Measurements from ENCODE around the gene SLC25A22. TPM values are rescaled to one million over a fixed set of nuclear protein-coding genes. Genes with fewer than 3 reads are reported as not detected.

SLC25A22 gene
- total RNA-seq, 1 donor from 2014 or later: 35.6 TPM

GRCh38 chr11:815675-816432 is 17.8 kb upstream of the SLC25A22 start:
- H3K4me1 Mint-ChIP-seq (ENCODE audit: unreplicated experiment): peaks cover 8% of the 10 kb centered on the region
- H3K4me3 Mint-ChIP-seq: no peak overlapping the region
- DNase-seq (ENCODE audit: extremely low spot score, unreplicated experiment): no peak
- H3K27me3 Mint-ChIP-seq: no peaks in the 10 kb centered on the region
- H3K27ac Mint-ChIP-seq: peak overlapping the region; percentile 23
- no peaks in the 10 kb centered on the region for H3K9me3 Mint-ChIP-seq
- no peak for TF ChIP-seq CTCF (conservative IDR thresholded peaks at IDR 0.05)
- no peaks in the 10 kb centered on the region for H3K36me3 Mint-ChIP-seq

GRCh38 chr11:813456-814096 is 15.5 kb upstream of the SLC25A22 start:
- Mint-ChIP-seq H3K27ac (no peak overlapping the region), H3K36me3 (no peaks in the 10 kb centered on the region), H3K4me1 (ENCODE audit: unreplicated experiment) (peaks cover 10% of the 10 kb centered on the region), H3K9me3 (no peaks in the 10 kb centered on the region), H3K4me3 (no peak overlapping the region), H3K27me3 (no peaks in the 10 kb centered on the region)
- no peak for DNase-seq (ENCODE audit: extremely low spot score, unreplicated experiment)
- no peak for TF ChIP-seq CTCF (conservative IDR thresholded peaks at IDR 0.05)

GRCh38 chr11:813072-813455 is 15.0 kb upstream of the SLC25A22 start:
- Mint-ChIP-seq H3K27ac (no peak overlapping the region), H3K4me3 (no peak overlapping the region), H3K27me3 (no peaks in the 10 kb centered on the region), H3K9me3 (no peaks in the 10 kb centered on the region), H3K4me1 (ENCODE audit: unreplicated experiment) (peaks cover 10% of the 10 kb centered on the region), H3K36me3 (no peaks in the 10 kb centered on the region)
- DNase-seq (ENCODE audit: extremely low spot score, unreplicated experiment): no peak
- no peak for TF ChIP-seq CTCF (conservative IDR thresholded peaks at IDR 0.05)

DNA sequence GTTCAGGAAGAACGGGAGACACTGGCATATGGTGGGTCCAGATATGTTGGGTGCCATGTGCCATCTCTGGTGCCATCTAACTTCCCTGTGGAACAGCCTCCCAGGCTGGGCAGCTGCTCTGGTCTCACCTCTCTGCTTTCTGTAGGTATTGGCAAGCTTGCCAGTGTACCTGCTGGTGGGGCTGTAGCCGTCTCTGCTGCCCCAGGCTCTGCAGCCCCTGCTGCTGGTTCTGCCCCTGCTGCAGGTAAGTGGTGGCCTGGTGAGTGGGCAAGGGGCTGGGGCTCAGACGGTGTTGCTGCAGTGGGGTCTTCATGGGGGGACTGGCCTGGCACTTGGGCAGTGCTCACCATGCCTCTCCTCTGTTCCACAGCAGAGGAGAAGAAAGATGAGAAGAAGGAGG is 14.3 kb upstream of the SLC25A22 start:
- H3K4me3 Mint-ChIP-seq: peak overlapping the region; percentile 95
- peaks cover 10% of the 10 kb centered on the region for H3K4me1 Mint-ChIP-seq (ENCODE audit: unreplicated experiment)
- no peak for TF ChIP-seq CTCF (conservative IDR thresholded peaks at IDR 0.05)
- no peak overlapping the region for H3K27ac Mint-ChIP-seq
- H3K36me3 Mint-ChIP-seq: no peaks in the 10 kb centered on the region
- DNase-seq (ENCODE audit: extremely low spot score, unreplicated experiment): no peak
- H3K9me3 Mint-ChIP-seq: no peaks in the 10 kb centered on the region
- no peaks in the 10 kb centered on the region for H3K27me3 Mint-ChIP-seq

DNA sequence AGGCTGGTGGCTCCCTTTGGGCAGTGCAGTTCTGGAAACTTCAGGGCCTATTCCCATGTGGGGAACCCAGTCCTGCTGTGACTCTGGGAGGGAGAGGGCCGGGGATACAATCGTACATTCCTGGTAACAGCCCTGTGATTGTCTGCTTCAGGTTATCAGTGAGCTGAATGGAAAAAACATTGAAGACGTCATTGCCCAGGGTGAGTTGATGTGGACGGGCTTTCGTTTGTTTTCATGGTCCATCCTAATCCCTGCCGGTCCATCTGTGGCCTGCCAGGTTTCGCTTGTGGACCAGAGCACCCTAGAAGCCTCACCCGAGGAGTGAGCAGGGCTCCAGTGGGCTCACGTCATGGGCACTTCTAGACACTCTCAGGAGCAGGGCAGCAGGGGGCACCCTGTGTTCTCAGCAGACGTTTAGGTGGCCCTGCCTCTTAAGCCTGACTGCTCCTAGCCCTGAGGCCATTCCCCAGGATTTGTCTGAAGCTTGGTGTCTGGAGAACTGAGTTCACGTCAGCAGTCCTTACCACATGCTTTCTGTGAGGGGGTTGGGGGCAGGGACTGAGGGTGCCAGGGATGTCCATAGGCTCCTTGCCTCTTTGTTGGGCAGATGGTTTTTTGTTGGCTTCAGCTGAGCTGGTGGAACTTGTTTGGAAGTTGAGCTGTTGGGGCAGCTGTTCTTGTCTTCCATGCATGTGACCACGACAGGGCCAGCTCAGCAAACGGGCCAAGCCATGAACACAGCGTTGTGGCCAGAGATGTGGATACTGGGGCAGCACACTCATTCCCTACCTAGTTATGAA is 13.6 kb upstream of the SLC25A22 start:
- Mint-ChIP-seq H3K27me3 (no peaks in the 10 kb centered on the region), H3K27ac (peak overlapping the region; percentile 79)

More for the DNA sequence above, 13.6 kb upstream of the SLC25A22 start:
- peak overlapping the region; percentile 95 for H3K4me3 Mint-ChIP-seq
- H3K4me1 Mint-ChIP-seq (ENCODE audit: unreplicated experiment): peaks cover 10% of the 10 kb centered on the region
- no peak for TF ChIP-seq CTCF (conservative IDR thresholded peaks at IDR 0.05)
- no peak for DNase-seq (ENCODE audit: extremely low spot score, unreplicated experiment)
- H3K9me3 Mint-ChIP-seq: no peaks in the 10 kb centered on the region
- H3K36me3 Mint-ChIP-seq: no peaks in the 10 kb centered on the region

Data from type B pancreatic cell (in vitro differentiated cells).